ENCODE results near the gene CCDC167.
A peak's percentile ranks its signal among the peaks of the same experiment; 100 is the strongest.
"Not testable (repeated sequence)": the region's sequence is repeated elsewhere in the genome, so short reads cannot be mapped to it uniquely, and the experiment has no call there.

The CCDC167 gene

GRCh38 chr6:37507690-37508421 lies 8.2 kb upstream of the CCDC167 start:
- DNase-seq: peak; percentile 80

- DNase-seq: no peak
These were observed 7.4 kb upstream of the CCDC167 start for GRCh38 chr6:37507077-37507476.

GRCh38 chr6:37506479-37506878 lies 6.8 kb upstream of the CCDC167 start:
- no peak for DNase-seq

- DNase-seq: no peak
These were observed 4.3 kb upstream of the CCDC167 start for GRCh38 chr6:37504024-37504423.

- peak; percentile 63 for DNase-seq
These were observed 3.7 kb upstream of the CCDC167 start for GRCh38 chr6:37503309-37503965.

- DNase-seq: peak; percentile 96
These were observed 3.1 kb upstream of the CCDC167 start for GRCh38 chr6:37502703-37503291.

GRCh38 chr6:37501632-37502491 lies 2.2 kb upstream of the CCDC167 start:
- DNase-seq: peak; percentile 82

- DNase-seq: not testable (repeated sequence)
These were observed 1.2 kb upstream of the CCDC167 start for GRCh38 chr6:37500904-37501303.

- DNase-seq: no peak
These were observed 558 bp upstream of the CCDC167 start for GRCh38 chr6:37500294-37500608.

- no peak for DNase-seq
These were observed 2.5 kb downstream of the CCDC167 start for GRCh38 chr6:37496951-37497885.

- DNase-seq: no peak
These were observed 4.3 kb downstream of the CCDC167 start for GRCh38 chr6:37495244-37495934.

GRCh38 chr6:37493661-37493995 lies 6.1 kb downstream of the CCDC167 start:
- DNase-seq: no peak

- no peak for DNase-seq
These were observed 6.6 kb downstream of the CCDC167 start for GRCh38 chr6:37492991-37493660.

- no peak for DNase-seq
These were observed 7.3 kb downstream of the CCDC167 start for GRCh38 chr6:37492236-37492972.

GRCh38 chr6:37491830-37492208 lies 7.9 kb downstream of the CCDC167 start:
- no peak for DNase-seq

GRCh38 chr6:37491171-37491829 lies 8.4 kb downstream of the CCDC167 start:
- DNase-seq: no peak

GRCh38 chr6:37490536-37491170 lies 9.0 kb downstream of the CCDC167 start:
- DNase-seq: no peak

- DNase-seq: peak; percentile 49
These were observed 9.9 kb downstream of the CCDC167 start for GRCh38 chr6:37489697-37490336.

GRCh38 chr6:37488476-37488875 lies 11.2 kb downstream of the CCDC167 start:
- DNase-seq: peak; percentile 58
